ENCODE results near the gene TNFRSF19. TPM values are rescaled to one million over a fixed set of nuclear protein-coding genes. Genes with fewer than 3 reads are reported as not detected.

The TNFRSF19 gene
- total and polyA plus RNA-seq, 2 of the 8 experiments (the other 6 are each of a cell fraction or from before 2014, with no cell fraction given): 0.50 to 0.95 TPM

GRCh38 chr13:23655321-23655720 lies 85.1 kb downstream of the TNFRSF19 start:
- CTCF ChIA-PET (ENCODE audit: partially characterized antibody): interaction anchor here (0.8 to 3.0 kb wide), 5 partner anchors 12 to 234 kb away, joined by 3 to 10 read pairs (median 3); no protein-coding TSS in a partner anchor
- WGBS, 2 experiments (ENCODE audit: extremely low coverage in 1 of 2, insufficient coverage in 1 of 2, insufficient read length in 1 of 2, insufficient replicate concordance in 2 of 2, low coverage in 1 of 2, low lambda C conversion rate in 2 of 2, missing lambda C conversion rate in 1 of 2): 93% methylated on average over 3 of the region's 3 CpGs; no CpG with 5 or more reads in 1 of the 2 experiments
- H3K79me1 ChIP-seq (ENCODE audit: low read depth, low read length): no peaks in the 10 kb centered on the region
- no peak overlapping the region for H3K4me2 ChIP-seq (ENCODE audit: insufficient read depth in 1 of 2, low read depth in 2 of 2, low read length in 2 of 2)
- peaks cover 0 to 21% (median 10%) of the 10 kb centered on the region in 4 experiments; a peak in 3 of 7 replicates for H3K4me1 ChIP-seq (replicated peaks in 1 of 4; ENCODE audit: control insufficient read depth in 3 of 4, insufficient read depth in 4 of 4, low read length in 3 of 4)
- no peak overlapping the region for H2BK12ac ChIP-seq (ENCODE audit: low read depth, low read length)
- H3K36me3 ChIP-seq (ENCODE audit: control insufficient read depth in 2 of 4, insufficient read depth in 4 of 4, low read length in 3 of 4): no peaks in the 10 kb centered on the region
- no peak overlapping the region for H2BK5ac ChIP-seq (ENCODE audit: low read depth, low read length)
- no peak overlapping the region for H3K23ac ChIP-seq (ENCODE audit: insufficient read length)
- H2BK120ac ChIP-seq (replicated peaks; ENCODE audit: low read depth, low read length): no peak overlapping the region
- H3K14ac ChIP-seq (ENCODE audit: insufficient read length): no peak overlapping the region
- H4K20me1 ChIP-seq (replicated peaks in 1 of 2; ENCODE audit: control insufficient read depth in 1 of 2, insufficient read depth in 2 of 2, low read length in 2 of 2): no peaks in the 10 kb centered on the region
- no peak overlapping the region for H2AFZ ChIP-seq (ENCODE audit: low read length)
- H2BK20ac ChIP-seq (ENCODE audit: low read length): no peak overlapping the region
- H3K79me2 ChIP-seq (ENCODE audit: control insufficient read depth in 1 of 2, insufficient read depth in 2 of 2, low read length in 2 of 2): no peaks in the 10 kb centered on the region
- H4K91ac ChIP-seq (replicated peaks; ENCODE audit: insufficient read length, low read length): no peak overlapping the region
- H3K18ac ChIP-seq (ENCODE audit: extremely low read depth, low read length): no peak overlapping the region
- H4K5ac ChIP-seq (ENCODE audit: insufficient read length, low read depth, low read length): no peak overlapping the region
- no peak overlapping the region for H2AK5ac ChIP-seq (ENCODE audit: low read depth, low read length)
- H3K56ac ChIP-seq (replicated peaks; ENCODE audit: insufficient read length, low read depth, low read length): no peak overlapping the region
- H3K27ac ChIP-seq (ENCODE audit: low read depth, low read length): no peak overlapping the region
- H3K4ac ChIP-seq (replicated peaks; ENCODE audit: insufficient read length, low read depth, low read length): no peak overlapping the region
- H3K9ac ChIP-seq (replicated peaks in 1 of 4; ENCODE audit: extremely low read depth in 1 of 4, low read depth in 3 of 4, low read length in 3 of 4): no peak overlapping the region
- no peak overlapping the region for H4K8ac ChIP-seq (ENCODE audit: extremely low read depth, insufficient read depth, low read length)
- H3K27me3 ChIP-seq (replicated peaks in 1 of 4; ENCODE audit: control insufficient read depth in 3 of 4, extremely low read depth in 1 of 4, insufficient read depth in 3 of 4, low read length in 3 of 4): no peaks in the 10 kb centered on the region
- H3K9me3 ChIP-seq (ENCODE audit: insufficient read depth in 2 of 2, low read depth in 1 of 2, low read length in 1 of 2): no peaks in the 10 kb centered on the region
- POLR2A ChIA-PET (ENCODE audit: partially characterized antibody): no interaction called here
- DNase-seq (ENCODE audit: low read depth in 1 of 2, low spot score in 2 of 2): no peak
- H2BK15ac ChIP-seq (ENCODE audit: low read length): no peak overlapping the region
- FAIRE-seq: no peak
- H3K4me3 ChIP-seq (ENCODE audit: extremely low read depth in 1 of 4, insufficient read depth in 2 of 4, low read depth in 3 of 4, low read length in 4 of 4): no peak overlapping the region
- H3K23me2 ChIP-seq (ENCODE audit: low read depth, low read length): no peaks in the 10 kb centered on the region
- TF ChIP-seq, protein P1, sequence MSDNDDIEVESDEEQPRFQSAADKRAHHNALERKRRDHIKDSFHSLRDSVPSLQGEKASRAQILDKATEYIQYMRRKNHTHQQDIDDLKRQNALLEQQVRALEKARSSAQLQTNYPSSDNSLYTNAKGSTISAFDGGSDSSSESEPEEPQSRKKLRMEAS (IDR thresholded peaks at IDR 0.05): no peak
- TF ChIP-seq SP1 (IDR thresholded peaks at IDR 0.05; ENCODE audit: low read depth, low read length) (no peak), CHD2 (IDR thresholded peaks at IDR 0.05; ENCODE audit: low read length) (no peak), CBX5 (IDR thresholded peaks at IDR 0.05; ENCODE audit: low read depth, low read length) (no peak), SAP30 (IDR thresholded peaks at IDR 0.05; ENCODE audit: insufficient read depth, insufficient replicate concordance, low read length) (no peak), RAD21 (IDR thresholded peaks at IDR 0.05 in 1 of 2, conservative IDR thresholded peaks at IDR 0.05 in 1 of 2; ENCODE audit: low read depth in 2 of 2, low read length in 2 of 2) (no peak), SIX5 (IDR thresholded peaks at IDR 0.05; ENCODE audit: low read depth, low read length) (no peak), HDAC2 (IDR thresholded peaks at IDR 0.05; ENCODE audit: borderline replicate concordance in 1 of 2, low read depth in 2 of 2, low read length in 2 of 2) (no peak), GABPA (IDR thresholded peaks at IDR 0.05; ENCODE audit: borderline replicate concordance, insufficient read depth, low read length) (no peak), CBX8 (IDR thresholded peaks at IDR 0.05; ENCODE audit: borderline replicate concordance, low read depth, low read length) (no peak), SP4 (IDR thresholded peaks at IDR 0.05; ENCODE audit: low read length) (no peak), JUND (IDR thresholded peaks at IDR 0.05; ENCODE audit: low read length) (no peak)
